NT2/D1 (cell line): ENCODE measurements around the gene OSBPL6.
"Not testable (repeated sequence)": the region's sequence is repeated elsewhere in the genome, so short reads cannot be mapped to it uniquely, and the experiment has no call there.

ENCODE experiments used
- YY1 ChIP-seq: IDR thresholded peaks from 2 replicates; pipeline ENCODE4 v1.6.1; 2011; ENCODE audit not compliant: insufficient read length, insufficient read depth
- ZNF274 ChIP-seq: IDR thresholded peaks from 2 replicates; pipeline ENCODE4 v1.6.1; 2011; ENCODE audit warnings: mild to moderate bottlenecking, low read depth, low read length

GRCh38 chr2:178423746-178424145 lies 229.4 kb downstream of the OSBPL6 start:
- TF ChIP-seq YY1, ZNF274: not testable (repeated sequence)
